ENCODE data around the gene AHRR. TPM values are rescaled to one million over a fixed set of nuclear protein-coding genes. Genes with fewer than 3 reads are reported as not detected.

Gene AHRR
- total RNA-seq, 6 experiments from 2014 or later: 0.06 to 0.81 (median 0.43) TPM

DNA sequence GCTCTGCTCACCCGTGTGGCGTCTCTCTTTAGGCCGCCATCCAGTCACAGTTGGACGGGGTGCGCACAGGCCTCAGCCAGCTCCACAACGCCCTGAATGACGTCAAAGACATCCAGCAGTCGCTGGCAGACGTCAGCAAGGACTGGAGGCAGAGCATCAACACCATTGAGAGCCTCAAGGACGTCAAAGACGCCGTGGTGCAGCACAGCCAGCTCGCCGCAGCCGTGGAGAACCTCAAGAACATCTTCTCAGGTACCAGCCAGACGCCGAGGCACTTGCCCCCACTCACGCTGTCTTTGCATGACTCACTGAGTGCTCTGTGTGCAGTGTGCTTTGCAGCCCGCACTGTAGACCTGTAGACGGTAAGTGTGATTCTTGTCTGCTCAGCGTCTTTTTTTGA lies 126.0 kb downstream of the AHRR start:
- TF ChIP-seq, protein P1, sequence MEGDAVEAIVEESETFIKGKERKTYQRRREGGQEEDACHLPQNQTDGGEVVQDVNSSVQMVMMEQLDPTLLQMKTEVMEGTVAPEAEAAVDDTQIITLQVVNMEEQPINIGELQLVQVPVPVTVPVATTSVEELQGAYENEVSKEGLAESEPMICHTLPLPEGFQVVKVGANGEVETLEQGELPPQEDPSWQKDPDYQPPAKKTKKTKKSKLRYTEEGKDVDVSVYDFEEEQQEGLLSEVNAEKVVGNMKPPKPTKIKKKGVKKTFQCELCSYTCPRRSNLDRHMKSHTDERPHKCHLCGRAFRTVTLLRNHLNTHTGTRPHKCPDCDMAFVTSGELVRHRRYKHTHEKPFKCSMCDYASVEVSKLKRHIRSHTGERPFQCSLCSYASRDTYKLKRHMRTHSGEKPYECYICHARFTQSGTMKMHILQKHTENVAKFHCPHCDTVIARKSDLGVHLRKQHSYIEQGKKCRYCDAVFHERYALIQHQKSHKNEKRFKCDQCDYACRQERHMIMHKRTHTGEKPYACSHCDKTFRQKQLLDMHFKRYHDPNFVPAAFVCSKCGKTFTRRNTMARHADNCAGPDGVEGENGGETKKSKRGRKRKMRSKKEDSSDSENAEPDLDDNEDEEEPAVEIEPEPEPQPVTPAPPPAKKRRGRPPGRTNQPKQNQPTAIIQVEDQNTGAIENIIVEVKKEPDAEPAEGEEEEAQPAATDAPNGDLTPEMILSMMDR (IDR thresholded peaks at IDR 0.05): no peak
- no peak for TF ChIP-seq POLR2A (IDR thresholded peaks at IDR 0.05)
- Histone ChIP-seq H3K4me1 (peaks cover 0 to 7% (median 3%) of the 10 kb centered on the region in 4 donors), H3K4me3 (no peak overlapping the region), H3K27ac (no peak overlapping the region), H3K36me3 (peaks cover 3 to 36% (median 12%) of the 10 kb centered on the region in 4 donors), H3K9me3 (no peaks in the 10 kb centered on the region), H3K27me3 (no peaks in the 10 kb centered on the region)
- intact Hi-C loops (cut with DNase I): no loop called here
- peak in 1 of 3 donors; percentile 36 for DNase-seq
- no peak for ATAC-seq
- 87% methylated on average over 3 of the region's 21 CpGs for WGBS (ENCODE audit: insufficient coverage, low coverage, low lambda C conversion rate, missing lambda C conversion rate)

DNA sequence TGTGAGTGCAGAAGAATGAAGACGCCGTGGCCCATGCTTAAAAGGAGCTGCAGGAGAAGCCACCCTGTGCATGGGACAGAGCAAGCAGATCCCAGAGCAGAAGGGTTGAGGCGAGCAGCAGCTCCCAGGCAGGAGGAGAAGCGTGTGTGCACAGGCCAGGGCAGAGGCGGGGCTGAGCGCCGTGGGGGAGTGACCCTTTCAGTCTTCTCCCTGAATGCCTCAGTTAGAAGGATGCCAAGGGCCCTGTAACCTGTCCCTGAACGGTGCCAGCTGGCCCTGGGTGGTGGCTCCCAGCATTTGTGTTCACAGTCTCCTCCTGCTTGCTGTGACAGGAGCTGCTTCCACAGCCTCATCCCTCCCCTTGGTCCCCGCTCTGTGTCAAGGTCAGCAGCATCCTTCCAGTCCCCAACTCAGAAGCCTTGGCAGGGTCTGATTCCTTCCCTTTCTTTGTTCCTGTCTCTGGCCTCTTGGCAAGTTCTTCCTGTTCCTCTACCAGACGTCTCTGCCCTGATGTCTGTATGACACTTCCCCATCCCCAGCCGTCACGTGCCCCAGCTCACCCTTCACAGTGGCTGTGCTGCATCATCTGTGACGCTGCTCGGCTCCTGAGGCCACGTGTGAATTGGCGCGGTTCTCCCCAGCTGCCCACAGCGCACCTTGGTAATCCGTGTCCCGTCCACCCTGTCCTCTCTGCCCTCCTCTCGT lies 126.7 kb downstream of the AHRR start:
- 86% methylated on average over 14 of the region's 21 CpGs for WGBS (ENCODE audit: insufficient coverage, low coverage, low lambda C conversion rate, missing lambda C conversion rate)
- Histone ChIP-seq H3K27ac (no peak overlapping the region), H3K27me3 (no peaks in the 10 kb centered on the region), H3K4me1 (peaks cover 0 to 7% (median 3%) of the 10 kb centered on the region in 4 donors), H3K4me3 (no peak overlapping the region), H3K36me3 (peaks cover 3 to 36% (median 12%) of the 10 kb centered on the region in 4 donors), H3K9me3 (no peaks in the 10 kb centered on the region)
- peak; percentile 55 to 83 (median 64) for ATAC-seq
- TF ChIP-seq, protein P1 (IDR thresholded peaks at IDR 0.05): no peak
- no peak for TF ChIP-seq POLR2A (IDR thresholded peaks at IDR 0.05)
- intact Hi-C loops (cut with DNase I): no loop called here
- peak; percentile 51 to 77 (median 71) for DNase-seq

DNA sequence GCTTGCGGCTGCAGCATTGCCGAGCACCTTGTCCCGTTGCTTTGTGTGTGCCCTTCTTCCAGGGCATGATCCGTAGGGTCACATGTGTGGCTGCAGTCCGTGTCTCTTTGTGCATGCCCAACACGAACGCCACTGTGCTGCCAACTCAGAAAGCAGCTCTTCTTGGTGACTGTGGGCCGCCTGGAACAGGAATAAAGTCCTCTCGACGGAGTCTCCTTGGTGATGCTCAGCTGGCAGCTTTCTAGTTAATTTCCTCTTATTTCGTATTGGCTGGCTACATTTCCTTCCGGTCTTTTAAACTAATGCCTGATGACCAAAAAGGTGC lies 127.2 kb downstream of the AHRR start:
- TF ChIP-seq, protein P1 (IDR thresholded peaks at IDR 0.05): no peak
- TF ChIP-seq POLR2A (IDR thresholded peaks at IDR 0.05): no peak
- Histone ChIP-seq H3K4me3 (no peak overlapping the region), H3K27me3 (no peaks in the 10 kb centered on the region), H3K9me3 (no peaks in the 10 kb centered on the region), H3K4me1 (peaks cover 0 to 7% (median 3%) of the 10 kb centered on the region in 4 donors), H3K27ac (no peak overlapping the region), H3K36me3 (peaks cover 5 to 41% (median 15%) of the 10 kb centered on the region in 4 donors)
- DNase-seq (no peak), ATAC-seq (no peak)
- intact Hi-C loops (cut with DNase I): no loop called here
- 89% methylated on average over 3 of the region's 12 CpGs for WGBS (ENCODE audit: insufficient coverage, low coverage, low lambda C conversion rate, missing lambda C conversion rate)

DNA sequence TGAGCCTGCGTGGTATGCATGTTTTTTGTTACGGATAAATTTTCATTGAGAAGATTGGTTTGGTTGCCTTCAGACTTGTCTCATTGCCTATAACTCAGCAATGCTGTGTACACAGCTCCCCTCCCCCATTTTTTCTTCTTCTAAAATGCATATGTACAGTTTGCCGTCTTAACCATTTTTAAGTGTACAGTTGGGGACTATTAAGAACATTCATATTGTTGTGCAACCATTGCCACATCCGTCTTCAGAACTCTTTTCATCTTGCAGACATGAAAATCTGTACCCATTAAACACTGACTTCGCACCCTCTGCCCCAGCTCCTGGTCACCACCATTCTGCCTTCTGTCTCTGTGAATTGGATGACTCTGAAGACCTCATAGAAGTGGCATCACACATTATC lies 127.6 kb downstream of the AHRR start:
- DNase-seq: no peak
- intact Hi-C loops (cut with DNase I): no loop called here

More for the DNA sequence above, 127.6 kb downstream of the AHRR start:
- WGBS (ENCODE audit: insufficient coverage, low coverage, low lambda C conversion rate, missing lambda C conversion rate): 86% methylated on average over 5 of the region's 5 CpGs
- no peak for ATAC-seq
- Histone ChIP-seq H3K27me3 (no peaks in the 10 kb centered on the region), H3K36me3 (peaks cover 5 to 46% (median 19%) of the 10 kb centered on the region in 4 donors), H3K4me1 (peaks cover 0 to 4% (median under 1%) of the 10 kb centered on the region in 4 donors), H3K27ac (no peak overlapping the region), H3K4me3 (no peak overlapping the region), H3K9me3 (no peaks in the 10 kb centered on the region)
- no peak for TF ChIP-seq POLR2A (IDR thresholded peaks at IDR 0.05)
- TF ChIP-seq, protein P1 (IDR thresholded peaks at IDR 0.05): no peak
